Measurements from ENCODE around the gene ZNF609.

Gene ZNF609, protein sequence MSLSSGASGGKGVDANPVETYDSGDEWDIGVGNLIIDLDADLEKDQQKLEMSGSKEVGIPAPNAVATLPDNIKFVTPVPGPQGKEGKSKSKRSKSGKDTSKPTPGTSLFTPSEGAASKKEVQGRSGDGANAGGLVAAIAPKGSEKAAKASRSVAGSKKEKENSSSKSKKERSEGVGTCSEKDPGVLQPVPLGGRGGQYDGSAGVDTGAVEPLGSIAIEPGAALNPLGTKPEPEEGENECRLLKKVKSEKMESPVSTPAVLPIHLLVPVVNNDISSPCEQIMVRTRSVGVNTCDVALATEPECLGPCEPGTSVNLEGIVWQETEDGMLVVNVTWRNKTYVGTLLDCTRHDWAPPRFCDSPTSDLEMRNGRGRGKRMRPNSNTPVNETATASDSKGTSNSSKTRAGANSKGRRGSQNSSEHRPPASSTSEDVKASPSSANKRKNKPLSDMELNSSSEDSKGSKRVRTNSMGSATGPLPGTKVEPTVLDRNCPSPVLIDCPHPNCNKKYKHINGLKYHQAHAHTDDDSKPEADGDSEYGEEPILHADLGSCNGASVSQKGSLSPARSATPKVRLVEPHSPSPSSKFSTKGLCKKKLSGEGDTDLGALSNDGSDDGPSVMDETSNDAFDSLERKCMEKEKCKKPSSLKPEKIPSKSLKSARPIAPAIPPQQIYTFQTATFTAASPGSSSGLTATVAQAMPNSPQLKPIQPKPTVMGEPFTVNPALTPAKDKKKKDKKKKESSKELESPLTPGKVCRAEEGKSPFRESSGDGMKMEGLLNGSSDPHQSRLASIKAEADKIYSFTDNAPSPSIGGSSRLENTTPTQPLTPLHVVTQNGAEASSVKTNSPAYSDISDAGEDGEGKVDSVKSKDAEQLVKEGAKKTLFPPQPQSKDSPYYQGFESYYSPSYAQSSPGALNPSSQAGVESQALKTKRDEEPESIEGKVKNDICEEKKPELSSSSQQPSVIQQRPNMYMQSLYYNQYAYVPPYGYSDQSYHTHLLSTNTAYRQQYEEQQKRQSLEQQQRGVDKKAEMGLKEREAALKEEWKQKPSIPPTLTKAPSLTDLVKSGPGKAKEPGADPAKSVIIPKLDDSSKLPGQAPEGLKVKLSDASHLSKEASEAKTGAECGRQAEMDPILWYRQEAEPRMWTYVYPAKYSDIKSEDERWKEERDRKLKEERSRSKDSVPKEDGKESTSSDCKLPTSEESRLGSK (N-terminal part only)

DNA sequence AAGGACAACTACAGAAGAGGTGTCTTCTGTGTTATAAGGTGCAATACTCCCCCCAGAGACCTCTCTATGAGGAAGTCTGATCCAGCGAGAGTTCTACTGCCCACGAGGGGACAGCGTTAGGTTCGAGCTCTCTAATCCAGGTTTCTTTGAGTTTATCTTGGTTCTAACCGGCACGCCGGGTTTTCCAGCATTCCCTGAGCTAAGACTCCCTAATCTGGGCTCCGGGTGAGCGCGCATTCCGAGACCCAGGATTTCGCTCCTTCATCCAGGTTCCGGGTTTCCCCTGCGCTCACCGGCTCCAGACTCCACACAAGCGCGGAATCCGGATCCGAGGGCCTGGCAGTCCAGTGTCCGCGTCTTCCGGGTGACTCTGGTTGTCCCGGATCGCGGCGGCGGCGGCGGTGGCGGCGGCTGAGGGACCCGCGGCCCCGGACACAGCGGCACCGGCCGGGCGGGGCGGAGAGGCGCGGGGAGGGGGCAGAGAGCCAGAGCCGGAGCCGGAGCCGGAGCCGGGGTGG, at the start of gene ZNF609:
Gene ZNF609 (plus strand): TSS at position 373 of the 518 bp plus-strand sequence. CDS start 38,842 bp downstream, outside the sequence.
- DNase-seq (ENCODE audit: low read depth, low spot score) = peak; percentile 51
- peak within 1 kb of the TSS; percentile 68 for H3K27ac ChIP-seq

DNA sequence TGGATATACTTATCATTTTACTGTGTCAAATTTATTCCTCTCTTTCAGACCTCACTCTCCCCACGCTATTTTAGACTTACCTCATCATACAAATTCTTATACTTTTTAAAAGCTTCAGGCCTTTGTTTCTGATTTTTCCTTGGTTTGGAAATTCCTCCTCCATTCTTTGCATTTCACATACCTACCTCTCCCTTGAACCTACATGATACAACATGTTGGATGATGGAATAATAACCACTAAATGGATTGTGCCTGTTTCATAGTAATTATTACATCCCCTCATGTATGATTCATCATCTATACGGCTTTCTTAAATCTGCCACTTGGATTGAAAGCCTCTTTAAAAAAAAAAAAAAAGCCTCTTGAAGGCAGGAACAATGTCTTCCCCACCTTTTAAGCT, 48.2 kb upstream of the ZNF609 start:
- DNase-seq (ENCODE audit: low read depth, low spot score) = peak; percentile 72
- peak overlapping the region; percentile 91 for H3K27ac ChIP-seq

DNA sequence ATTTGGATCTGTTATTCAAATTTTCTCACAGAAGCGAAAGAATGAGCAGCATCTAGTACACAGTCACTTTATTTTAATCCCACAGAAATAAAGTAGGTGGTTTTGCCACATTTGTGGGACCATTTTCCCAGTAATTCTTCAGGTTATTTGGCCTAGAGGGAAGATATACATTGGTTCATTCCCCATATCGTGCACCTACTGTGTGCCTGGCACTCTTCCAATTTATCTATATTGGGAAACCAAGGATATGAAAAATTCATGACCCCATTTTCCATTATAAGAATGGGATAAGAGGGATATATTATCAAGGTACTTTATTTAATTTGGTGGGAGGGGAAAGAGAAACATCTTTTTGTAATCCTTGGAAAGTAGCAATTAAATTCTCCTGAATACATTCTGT, 37.7 kb upstream of the ZNF609 start:
- no peak for DNase-seq (ENCODE audit: low read depth, low spot score)
- H3K27ac ChIP-seq = no peak overlapping the region

DNA sequence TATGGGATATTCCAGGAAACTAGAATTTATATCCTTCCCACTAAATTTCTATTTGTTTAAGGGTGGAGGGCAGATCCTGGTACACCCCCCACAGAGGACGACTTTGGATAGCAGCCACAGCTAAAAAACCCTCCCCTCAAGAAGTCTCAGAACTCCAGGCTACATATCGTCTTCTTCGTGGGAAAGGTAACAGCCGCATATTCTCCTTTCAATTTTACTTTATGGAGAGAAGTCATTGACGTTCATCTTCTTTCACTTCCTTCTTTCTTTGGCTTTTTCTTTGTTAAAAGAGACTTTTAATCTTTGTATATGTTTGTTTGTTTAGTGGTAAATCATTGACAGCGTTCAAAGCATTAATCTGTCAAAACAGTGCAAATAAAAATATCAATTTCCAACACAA, 36.4 kb upstream of the ZNF609 start:
- no peak overlapping the region for H3K27ac ChIP-seq
- no peak for DNase-seq (ENCODE audit: low read depth, low spot score)

DNA sequence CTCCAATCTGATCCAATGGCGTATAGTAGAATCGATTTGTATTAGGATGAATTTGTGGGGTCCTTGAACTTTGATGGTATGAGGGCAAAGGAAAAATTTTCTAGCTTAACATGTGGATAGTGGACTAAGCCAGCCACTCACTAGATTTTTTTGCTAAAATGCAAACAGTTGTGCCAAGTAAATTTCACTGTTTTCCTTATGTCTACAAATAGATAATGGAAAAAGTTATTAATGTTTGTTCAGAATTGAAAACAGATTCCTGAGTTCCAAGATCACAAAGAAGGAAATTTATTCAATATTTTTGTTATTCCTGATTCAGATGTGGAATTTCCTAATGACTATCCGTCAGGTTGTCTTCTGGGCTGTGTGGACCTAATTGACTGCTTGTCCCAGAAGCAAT, 35.2 kb upstream of the ZNF609 start:
- no peak for DNase-seq (ENCODE audit: low read depth, low spot score)
- H3K27ac ChIP-seq = no peak overlapping the region

DNA sequence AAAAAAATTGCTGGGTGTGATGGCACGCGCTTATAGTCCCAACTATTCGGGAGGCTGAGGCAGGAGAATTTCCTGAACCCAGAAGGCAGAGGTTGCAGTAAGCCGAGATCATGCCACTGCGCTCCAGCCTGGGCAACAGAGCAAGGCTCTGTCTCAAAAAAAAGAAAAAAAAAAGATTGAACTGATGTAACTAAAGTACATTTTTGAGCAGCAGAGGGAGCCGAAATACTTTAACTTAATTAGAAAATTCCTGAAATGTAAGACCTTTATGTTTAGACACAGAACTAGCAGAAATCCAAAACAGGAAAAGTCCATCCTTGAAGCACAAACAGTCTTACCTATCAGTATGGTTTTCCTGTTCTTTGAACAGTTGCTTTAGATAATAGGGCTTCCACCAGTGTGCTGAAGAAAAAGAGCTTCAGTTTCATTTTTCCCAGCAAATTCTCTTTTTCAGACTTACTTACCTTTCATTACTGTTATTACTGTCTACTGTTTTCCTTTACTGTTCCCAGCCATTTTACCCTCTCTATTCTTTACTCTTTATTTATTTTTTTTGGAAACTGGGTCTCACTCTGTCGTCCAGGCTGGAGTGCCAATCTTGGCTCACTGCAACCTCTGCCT, 33.4 kb upstream of the ZNF609 start:
- no peak overlapping the region for H3K27ac ChIP-seq
- no peak for DNase-seq (ENCODE audit: low read depth, low spot score)

DNA sequence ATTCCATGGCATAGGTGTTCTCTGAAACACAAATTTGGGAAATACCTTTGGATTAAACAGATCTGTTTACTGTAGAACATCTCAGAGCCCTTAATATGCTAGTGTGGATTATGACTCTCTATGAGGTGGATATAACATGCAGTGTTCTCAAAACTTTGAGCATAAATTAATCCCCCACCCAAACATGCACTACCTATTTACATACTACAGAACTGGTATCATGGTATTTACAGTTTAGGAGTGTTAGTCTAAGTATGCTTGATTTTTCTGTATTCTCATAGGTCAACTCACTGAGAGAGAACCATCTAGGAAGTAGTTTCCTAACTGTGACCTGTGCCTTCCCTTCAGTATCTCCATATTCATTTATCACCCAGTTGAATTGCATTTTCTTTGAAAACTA, 30.9 kb upstream of the ZNF609 start:
- no peak overlapping the region for H3K27ac ChIP-seq

DNA sequence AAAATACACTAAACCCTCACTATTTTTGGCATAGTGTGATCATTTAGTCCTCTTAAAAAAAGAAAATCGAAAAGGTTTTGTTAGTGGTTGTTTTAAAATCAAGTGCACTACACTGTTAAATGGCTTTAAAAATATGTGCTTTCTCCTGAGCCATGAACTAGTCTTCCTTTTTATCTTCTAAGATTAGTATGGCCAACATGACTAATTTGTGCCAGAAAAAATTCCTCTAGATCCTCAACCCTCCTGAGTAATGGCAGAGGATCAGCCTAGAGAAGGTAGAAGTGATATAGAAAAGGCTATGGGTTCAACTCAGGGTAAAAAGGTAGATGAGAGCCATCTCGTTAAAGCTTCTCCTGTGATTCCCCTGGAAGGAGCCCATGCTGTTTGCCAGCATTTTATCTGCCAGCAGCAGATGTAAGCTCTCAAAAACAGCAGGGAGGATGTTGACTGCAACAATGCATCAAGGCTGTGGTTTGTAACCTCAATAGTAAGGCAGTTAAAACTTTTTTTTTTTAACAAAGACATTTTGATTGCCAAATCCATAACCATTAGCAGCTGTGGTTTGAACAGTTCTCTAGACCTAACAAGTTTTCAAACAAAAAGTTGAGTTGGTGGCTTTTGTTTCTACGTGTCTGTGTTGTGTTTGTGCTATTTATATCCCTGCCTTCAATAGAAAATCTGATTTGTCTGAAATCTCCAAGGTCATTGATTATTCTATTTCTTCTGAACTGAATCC, 30.2 kb upstream of the ZNF609 start:
- H3K27ac ChIP-seq = no peak overlapping the region

More for the DNA sequence above, 30.9 kb upstream of the ZNF609 start:
- DNase-seq (ENCODE audit: low read depth, low spot score) = no peak

DNA sequence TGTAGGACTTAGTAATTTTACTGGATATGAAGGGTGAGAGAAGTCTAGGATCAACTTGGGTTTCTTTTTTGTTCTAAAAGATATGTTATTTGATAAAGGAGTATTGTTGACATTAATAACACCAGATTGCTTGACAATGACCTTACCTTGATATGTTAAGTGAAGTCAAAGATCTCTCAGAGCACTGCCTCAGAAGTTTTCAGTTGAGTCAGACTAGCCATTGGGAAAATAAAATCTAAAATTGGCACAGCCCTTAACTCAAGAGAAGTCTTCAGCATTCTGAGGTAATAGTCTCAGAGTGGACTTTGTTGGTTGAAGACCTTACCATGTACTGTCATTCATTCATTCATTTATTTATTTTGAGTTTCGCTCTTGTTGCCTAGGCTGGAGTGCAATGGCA, 22.4 kb upstream of the ZNF609 start:
- DNase-seq (ENCODE audit: low read depth, low spot score) = no peak
- H3K27ac ChIP-seq = peak overlapping the region; percentile 3

More for the DNA sequence above, 30.2 kb upstream of the ZNF609 start:
- peak; percentile 10 for DNase-seq (ENCODE audit: low read depth, low spot score)

DNA sequence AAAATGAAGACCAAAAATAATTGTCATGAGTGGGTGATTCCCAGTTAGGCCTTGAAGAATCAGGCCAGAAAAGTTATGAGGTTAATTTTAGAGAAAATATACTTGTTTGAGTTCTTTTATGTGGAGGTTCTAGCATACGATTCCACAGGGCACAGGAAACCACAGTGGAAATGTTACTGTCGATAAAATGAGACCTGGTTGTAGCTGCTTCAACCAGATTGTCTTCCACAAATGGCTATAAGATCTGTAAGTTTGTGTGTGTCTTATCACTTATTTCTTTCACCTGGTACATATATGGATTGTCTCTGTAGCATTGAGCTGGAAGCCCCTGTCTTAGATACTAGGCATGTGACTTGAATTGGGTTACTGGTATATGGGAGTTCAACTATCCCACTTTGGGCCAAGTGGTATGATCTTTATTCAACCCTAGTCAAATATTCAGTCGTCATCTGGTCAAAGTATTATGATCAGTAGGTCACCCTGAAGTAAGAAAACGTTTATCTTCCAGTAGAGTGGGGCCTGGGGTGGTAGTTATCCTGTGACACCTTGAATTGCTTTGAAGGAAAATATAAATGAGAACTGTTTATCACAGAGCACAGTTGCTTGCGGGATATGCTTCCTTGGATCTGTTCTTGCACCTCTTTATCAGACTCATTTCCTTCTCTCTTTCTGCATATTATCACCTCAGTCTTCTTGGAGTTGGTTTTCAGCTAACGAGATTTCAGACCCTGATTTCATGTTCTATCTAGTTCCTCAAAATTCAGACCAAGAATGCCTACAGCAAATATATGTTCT, 21.5 kb upstream of the ZNF609 start:
- no peak overlapping the region for H3K27ac ChIP-seq
- no peak for DNase-seq (ENCODE audit: low read depth, low spot score)

DNA sequence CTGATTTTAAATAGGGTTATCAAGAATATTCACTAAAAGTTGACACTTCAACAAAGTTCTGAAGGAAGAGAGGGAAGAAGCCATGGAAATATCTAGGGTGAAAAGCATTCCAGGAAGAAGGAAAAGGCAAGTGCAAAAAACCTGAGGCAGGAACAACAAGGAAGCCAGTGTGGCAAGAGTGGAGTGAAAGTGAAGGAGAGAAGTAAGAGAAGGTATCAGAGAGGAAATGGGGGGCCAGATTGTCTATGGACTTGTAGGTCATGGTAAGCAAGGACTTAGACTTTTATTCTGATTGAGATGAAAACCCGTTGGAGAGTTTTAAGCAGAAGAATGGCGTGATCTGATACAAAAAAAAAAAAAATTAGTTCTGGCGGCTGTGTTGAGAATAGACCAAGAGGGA, 18.5 kb upstream of the ZNF609 start:
- no peak overlapping the region for H3K27ac ChIP-seq

DNA sequence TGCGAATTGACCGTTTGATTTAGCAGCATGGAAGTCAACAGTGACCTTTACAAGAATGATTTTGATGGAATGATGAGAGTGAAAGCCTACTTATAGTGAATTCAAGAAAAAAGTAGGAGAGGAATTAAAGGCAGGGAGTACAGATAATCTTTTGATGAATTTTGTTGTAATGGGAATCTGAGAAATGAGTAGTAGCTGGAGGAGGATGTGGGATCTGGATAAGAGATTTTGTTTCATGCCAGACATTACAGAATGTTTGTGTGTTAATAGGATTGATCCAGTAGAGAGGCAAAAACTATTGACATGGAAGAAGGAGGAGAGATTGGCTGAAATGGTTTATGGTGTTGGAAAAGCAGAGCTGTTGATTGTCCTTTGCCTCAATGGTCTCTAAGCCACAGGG, 17.4 kb upstream of the ZNF609 start:
- no peak for DNase-seq (ENCODE audit: low read depth, low spot score)
- H3K27ac ChIP-seq = peak overlapping the region; percentile 76

More for the DNA sequence above, 18.5 kb upstream of the ZNF609 start:
- DNase-seq (ENCODE audit: low read depth, low spot score) = no peak

DNA sequence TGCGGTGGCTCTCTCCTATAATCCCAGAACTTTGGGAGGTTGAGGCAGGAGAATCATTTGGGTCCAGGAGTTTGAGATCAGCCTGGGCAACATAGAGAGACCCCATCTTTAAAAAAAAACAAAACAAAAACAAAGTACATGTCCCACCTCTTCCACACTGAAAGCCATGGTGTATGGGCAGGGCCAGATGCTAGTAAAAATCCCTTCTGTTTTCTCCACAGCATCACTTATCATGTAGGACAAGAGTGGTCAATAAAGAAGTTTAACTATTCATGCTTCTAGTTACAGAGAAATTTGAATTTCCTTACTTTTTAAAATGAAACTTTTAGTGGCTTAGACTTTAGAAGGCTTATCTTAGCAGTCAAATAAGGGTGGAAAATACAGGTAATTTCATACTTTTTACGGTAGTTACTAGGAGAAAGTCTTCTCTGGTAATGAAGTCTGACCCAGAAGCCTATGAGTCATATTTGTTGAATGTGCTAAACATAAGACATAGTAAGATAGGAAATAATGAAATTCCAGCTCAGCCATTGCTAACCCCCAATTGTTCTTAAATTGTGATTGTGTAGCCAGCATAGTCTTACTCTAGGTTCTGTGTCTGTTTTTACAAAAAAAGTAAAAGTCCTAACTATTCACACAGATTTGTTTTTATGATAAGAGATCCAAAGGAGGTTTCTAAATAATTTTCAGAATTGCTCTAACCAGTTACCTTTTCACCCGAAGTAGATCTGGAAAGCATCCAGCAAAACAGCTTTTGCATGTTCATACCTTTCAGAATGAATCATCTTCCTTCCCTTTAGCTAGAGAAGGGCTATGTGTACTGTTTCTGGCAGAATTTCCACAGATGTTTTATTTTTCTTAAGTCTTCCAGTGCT, 16.4 kb upstream of the ZNF609 start:
- peak overlapping the region; percentile 76 for H3K27ac ChIP-seq
- DNase-seq (ENCODE audit: low read depth, low spot score) = peak; percentile 59

DNA sequence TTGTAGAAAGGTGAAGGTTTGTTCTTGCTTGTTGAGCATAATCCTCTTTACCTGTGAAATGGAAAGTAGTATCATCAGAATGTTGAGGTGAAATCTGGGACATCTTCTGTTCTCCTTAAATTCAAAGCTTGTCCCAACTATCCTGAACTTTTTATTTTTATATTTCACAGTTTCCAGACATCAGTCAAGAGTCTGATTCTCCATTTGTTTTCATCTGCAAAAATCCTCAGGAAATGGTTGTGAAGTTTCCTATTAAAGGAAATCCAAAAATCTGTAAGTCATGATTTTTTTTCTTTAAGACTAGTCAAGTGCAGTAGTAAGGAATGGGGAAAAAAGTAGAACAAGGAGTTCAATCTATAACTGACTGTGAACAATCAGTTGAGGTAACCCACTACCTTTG, 15.5 kb upstream of the ZNF609 start:
- DNase-seq (ENCODE audit: low read depth, low spot score) = no peak
- peak overlapping the region; percentile 76 for H3K27ac ChIP-seq

DNA sequence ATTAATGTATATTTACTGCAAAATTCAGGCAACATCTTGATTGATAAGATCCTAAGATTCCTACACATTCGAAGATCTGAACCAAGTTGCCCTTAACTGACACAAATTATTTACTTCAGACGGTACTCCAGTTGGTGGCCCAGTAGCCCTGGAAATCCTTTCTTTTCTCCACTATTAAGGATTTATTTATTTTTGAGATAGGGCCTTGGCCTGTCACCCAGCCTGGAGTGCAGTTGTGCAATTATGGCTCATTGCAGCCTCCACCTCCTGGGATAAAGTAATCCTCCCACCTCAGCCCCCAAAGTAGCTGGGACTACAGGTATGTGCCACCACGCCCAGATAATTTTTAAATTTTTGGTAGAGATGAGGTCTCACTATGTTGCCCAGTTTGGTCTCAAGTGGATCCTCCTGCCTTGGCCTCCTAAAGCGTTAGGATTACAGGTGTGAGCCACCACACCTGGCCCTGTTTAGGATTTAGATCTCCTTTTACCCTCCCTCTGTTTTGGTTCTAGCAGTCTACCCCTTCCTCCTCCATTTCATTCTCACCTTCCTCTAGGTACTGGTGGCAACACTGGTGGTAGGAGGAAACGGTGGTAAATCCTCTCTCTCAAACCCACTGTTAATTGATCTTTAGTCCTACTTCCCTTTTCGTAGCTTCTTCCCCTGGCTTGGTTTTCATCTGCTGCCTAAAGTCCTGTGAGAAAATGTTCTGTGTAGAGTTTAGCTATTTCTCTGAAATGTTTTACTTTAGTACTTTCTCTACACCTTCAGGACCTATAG, 12.7 kb upstream of the ZNF609 start:
- DNase-seq (ENCODE audit: low read depth, low spot score) = no peak
- no peak overlapping the region for H3K27ac ChIP-seq

DNA sequence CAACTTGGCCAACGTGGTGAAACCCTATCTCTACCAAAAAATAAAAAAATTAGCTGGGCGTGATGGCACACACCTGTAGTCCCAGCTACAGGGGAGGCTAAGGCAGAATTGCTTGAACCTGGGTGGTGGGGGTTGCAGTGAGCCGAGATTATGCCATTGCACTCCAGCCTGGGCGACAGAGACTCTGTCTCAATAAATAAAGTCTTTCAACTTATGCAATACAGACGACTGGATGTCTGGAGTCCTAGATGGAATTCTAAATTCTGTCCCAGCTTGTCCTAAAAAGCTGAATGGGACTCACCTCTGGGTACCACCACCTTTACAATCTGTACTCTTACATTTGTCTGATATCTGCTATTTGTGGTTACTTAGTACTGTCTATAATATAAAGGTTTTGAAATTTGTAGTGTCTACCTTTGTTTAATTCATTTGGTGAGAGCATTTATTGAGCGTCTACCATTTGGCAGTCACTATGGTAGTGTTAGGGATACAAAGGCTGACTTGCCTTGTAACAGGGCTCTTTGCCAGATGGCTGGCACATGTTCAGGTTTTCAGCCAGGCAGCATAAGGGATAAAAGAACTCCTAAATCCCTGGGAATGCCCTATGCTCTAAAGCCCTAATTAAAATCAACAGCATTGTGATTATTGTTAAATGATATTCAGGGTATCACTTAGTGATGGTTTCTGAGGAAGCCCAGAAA, 7.2 kb upstream of the ZNF609 start:
- DNase-seq (ENCODE audit: low read depth, low spot score) = no peak
- no peak overlapping the region for H3K27ac ChIP-seq
